GM21737 (cell line): Measurements from ENCODE around the gene MARVELD2.

Experiments
- ATAC-seq: cut with Tn5 transposase; IDR thresholded peaks from one replicate; pipeline ENCODE4 v1.9.1; 2021; ENCODE audit warnings: mild to moderate bottlenecking, moderate library complexity; ENCODE audit not compliant: unreplicated experiment

MARVELD2 gene

DNA sequence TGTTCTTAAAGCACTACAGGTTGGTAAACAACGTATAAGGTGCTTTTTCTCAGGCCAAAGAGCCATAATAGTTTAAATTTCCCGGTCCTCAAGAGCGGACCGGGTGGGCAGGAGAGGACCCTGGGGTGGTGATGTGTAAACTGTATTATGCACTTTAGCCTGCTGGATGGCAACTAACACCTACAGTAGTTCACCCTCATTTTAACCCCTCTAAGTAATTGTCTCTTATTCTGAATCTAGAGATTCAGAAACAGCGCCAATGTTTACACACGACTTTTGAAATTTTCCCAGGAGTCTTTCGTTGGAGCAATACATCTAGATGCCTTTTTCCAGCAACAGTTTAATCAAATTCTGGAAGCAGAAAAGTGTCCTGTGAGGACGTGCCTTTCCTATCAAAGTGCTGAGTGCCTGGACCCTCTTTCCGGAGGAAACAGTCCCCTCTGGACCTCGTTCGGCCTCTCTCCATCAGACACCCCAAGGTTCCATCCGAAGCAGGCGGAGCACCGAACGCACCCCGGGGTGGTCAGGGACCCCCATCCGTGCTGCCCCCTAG, 77.0 kb downstream of the MARVELD2 start:
- ATAC-seq, result no peak

DNA sequence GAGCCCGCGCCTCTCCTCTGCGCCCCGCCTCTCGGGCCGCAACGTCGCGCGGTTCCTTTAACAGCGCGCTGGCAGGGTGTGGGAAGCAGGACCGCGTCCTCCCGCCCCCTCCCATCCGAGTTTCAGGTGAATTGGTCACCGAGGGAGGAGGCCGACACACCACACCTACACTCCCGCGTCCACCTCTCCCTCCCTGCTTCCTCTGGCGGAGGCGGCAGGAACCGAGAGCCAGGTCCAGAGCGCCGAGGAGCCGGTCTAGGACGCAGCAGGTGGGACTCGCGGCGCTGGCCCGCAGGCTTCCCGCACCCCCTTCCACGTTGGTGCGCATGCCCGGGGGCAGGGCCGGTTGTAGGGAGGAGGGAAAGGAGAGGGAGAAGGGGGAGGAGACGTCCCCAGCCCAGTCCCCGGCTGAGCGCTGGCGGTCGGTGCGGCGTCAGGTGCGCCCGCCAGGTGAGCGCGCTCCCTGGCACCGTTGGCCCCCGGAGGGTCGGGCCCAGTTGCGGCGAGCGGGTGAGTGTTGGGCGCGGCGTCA, 77.5 kb downstream of the MARVELD2 start, which contains the start of gene OCLN:
OCLN (plus strand) TSS at position 400 of the 532 bp plus-strand sequence. CDS start 11,455 bp downstream, outside the sequence.
- ATAC-seq, result no peak

DNA sequence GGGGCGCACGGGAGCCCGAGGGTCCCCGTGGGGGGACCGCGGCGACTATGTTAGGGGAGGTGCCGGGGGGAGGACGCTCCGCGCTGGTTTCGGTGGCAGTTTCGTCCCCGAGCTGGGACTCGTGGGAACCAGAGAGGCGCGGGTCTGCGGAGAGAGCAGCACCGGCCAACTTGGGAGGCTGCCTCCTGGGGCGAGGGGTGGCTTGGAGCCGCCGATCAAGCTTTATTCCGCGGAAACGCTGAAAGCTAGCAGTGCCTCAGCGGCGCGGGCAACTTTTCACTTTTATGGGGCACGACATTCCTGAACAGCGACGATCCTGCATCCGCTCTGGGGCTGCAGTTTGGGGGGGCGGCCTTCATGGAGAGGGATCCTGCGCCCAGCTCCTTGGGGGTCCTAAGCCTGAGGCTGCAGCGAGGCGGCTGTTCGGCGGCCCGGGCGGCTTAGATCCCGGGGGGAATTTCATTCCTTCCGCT, 78.0 kb downstream of the MARVELD2 start:
- ATAC-seq, result no peak

DNA sequence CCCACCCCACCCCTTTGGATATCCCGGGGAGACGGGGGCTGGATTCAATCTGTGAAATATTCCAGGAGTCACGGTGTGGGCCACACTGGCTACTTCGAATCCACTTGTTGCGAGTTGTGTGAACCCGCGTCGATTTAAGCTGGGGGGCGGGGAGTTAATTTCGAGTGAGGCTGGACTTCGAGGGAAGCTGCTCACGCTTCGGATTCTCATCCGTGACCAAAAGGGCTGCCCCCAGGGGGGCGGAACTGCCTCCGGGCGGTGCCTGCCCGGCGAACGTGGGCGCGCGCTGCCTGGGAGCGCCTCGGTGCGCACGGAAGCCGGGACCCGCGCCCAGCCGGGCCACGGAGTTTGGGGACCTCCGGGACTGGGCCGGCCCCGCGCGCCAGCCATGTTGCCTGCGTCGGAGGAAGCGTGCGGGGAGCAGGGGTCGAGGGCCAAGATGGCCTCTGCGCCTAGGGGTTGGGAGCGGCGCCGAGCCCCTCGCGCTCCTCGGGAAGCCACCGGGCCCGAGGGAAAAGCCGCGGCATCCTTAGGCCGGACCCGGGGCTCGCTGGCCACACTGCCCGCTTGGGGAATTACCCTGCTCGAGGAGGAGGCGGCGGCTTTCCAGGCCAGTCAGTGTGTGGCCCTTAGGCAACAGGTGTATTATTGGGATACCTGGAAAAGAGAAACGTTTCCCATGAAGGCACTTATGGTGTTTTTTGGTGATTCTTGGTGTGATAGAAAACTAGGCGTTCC, 78.6 kb downstream of the MARVELD2 start:
- no peak for ATAC-seq
